ENCODE data around the gene ADAMTS8.

ADAMTS8 gene

GRCh38 chr11:130457623-130458409 lies 29.4 kb upstream of the ADAMTS8 start:
- Histone ChIP-seq H3K9me3 (no peaks in the 10 kb centered on the region), H3K27me3 (no peaks in the 10 kb centered on the region), H3K4me3 (peak overlapping the region; percentile 11 to 21), H3K27ac (peak overlapping the region; percentile 75 to 94), H3K36me3 (peaks cover 8 to 21% (median 14%) of the 10 kb centered on the region in 3 donors), H3K4me1 (peaks cover 0 to 79% (median 48%) of the 10 kb centered on the region in 4 donors)
- no peak for TF ChIP-seq CTCF (IDR thresholded peaks at IDR 0.05)
- intact Hi-C loops (cut with DNase I; ENCODE audit: low total_unique reads), result loop anchor here (5.0 kb wide), 1 partner anchor 59 kb away; no protein-coding TSS in a partner anchor
- DNase-seq, result peak in 1 of 2 donors; percentile 71

GRCh38 chr11:130456286-130456685 lies 27.9 kb upstream of the ADAMTS8 start:
- intact Hi-C loops (cut with DNase I; ENCODE audit: low total_unique reads), result loop anchor here (5.0 kb wide), 1 partner anchor 61 kb away; no protein-coding TSS in a partner anchor
- H3K27ac ChIP-seq, result peak overlapping the region; percentile 37 to 94
- H3K27me3 ChIP-seq, result no peaks in the 10 kb centered on the region
- TF ChIP-seq CTCF (IDR thresholded peaks at IDR 0.05), result no peak
- peaks cover 0 to 93% (median 59%) of the 10 kb centered on the region in 4 donors for H3K4me1 ChIP-seq
- no peak for DNase-seq
- H3K9me3 ChIP-seq, result no peaks in the 10 kb centered on the region
- H3K36me3 ChIP-seq, result peaks cover 0 to 6% (median 0%) of the 10 kb centered on the region in 3 donors
- H3K4me3 ChIP-seq, result no peak overlapping the region

- Histone ChIP-seq H3K4me3 (peak overlapping the region in 1 of 2 donors; percentile 9), H3K27ac (peak overlapping the region; percentile 37 to 94), H3K36me3 (peaks cover 0 to 5% (median 0%) of the 10 kb centered on the region in 3 donors), H3K27me3 (no peaks in the 10 kb centered on the region), H3K9me3 (no peaks in the 10 kb centered on the region), H3K4me1 (peaks cover 0 to 93% (median 64%) of the 10 kb centered on the region in 4 donors)
- no peak for TF ChIP-seq CTCF (IDR thresholded peaks at IDR 0.05)
- DNase-seq, result no peak
- intact Hi-C loops (cut with DNase I; ENCODE audit: low total_unique reads), result loop anchor here (5.0 kb wide), 1 partner anchor 62 kb away; no protein-coding TSS in a partner anchor
Measured at GRCh38 chr11:130455483-130456127, 27.2 kb upstream of the ADAMTS8 start.

GRCh38 chr11:130454491-130455252 lies 26.3 kb upstream of the ADAMTS8 start:
- intact Hi-C loops (cut with DNase I; ENCODE audit: low total_unique reads), result loop anchor here (5.0 kb wide), 1 partner anchor 63 kb away; no protein-coding TSS in a partner anchor
- H3K27me3 ChIP-seq, result no peaks in the 10 kb centered on the region
- peak overlapping the region; percentile 89 to 94 for H3K27ac ChIP-seq
- peaks cover 0 to 92% (median 64%) of the 10 kb centered on the region in 4 donors for H3K4me1 ChIP-seq
- H3K36me3 ChIP-seq, result peaks cover 0 to 5% (median 0%) of the 10 kb centered on the region in 3 donors
- no peak overlapping the region for H3K4me3 ChIP-seq
- no peak for DNase-seq
- TF ChIP-seq CTCF (IDR thresholded peaks at IDR 0.05), result no peak
- H3K9me3 ChIP-seq, result no peaks in the 10 kb centered on the region

GRCh38 chr11:130452940-130453339 lies 24.5 kb upstream of the ADAMTS8 start:
- H3K36me3 ChIP-seq, result peaks cover 0 to 5% (median 0%) of the 10 kb centered on the region in 3 donors
- peaks cover 0 to 80% (median 56%) of the 10 kb centered on the region in 4 donors for H3K4me1 ChIP-seq
- intact Hi-C loops (cut with DNase I; ENCODE audit: low total_unique reads), result no loop called here
- DNase-seq, result no peak
- no peak for TF ChIP-seq CTCF (IDR thresholded peaks at IDR 0.05)
- H3K9me3 ChIP-seq, result no peaks in the 10 kb centered on the region
- peak overlapping the region; percentile 89 to 94 for H3K27ac ChIP-seq
- peak overlapping the region in 1 of 2 donors; percentile 70 for H3K4me3 ChIP-seq
- H3K27me3 ChIP-seq, result no peaks in the 10 kb centered on the region
